K562 (cell line): Measurements from ENCODE around the gene PHTF1. TPM values are rescaled to one million over a fixed set of nuclear protein-coding genes. Genes with fewer than 3 reads are reported as not detected.

ENCODE experiments used
- ATF3 ChIP-seq, 2 experiments: fragments of 450-650 bp in 1 of 2; sonication (generic) in 1 of 2; formaldehyde crosslinking in 1 of 2; IDR thresholded peaks in 1 of 2; conservative IDR thresholded peaks in 1 of 2; 2 replicates each; pipeline versions ENCODE4 v1.6.1 to v1.8.1; 2016 to 2023; ENCODE audit warnings: mild to moderate bottlenecking in 2 of 2, moderate library complexity in 2 of 2, inconsistent platforms in 1 of 2, missing genetic modification reagents in 1 of 2
- ATF7 ChIP-seq: fragments of 450-650 bp; IDR thresholded peaks from 2 replicates; pipeline ENCODE4 v1.7.1; 2014; ENCODE audit warnings: mild to moderate bottlenecking, moderate library complexity
- BRCA1 ChIP-seq, 2 experiments: fragments of 450-650 bp in 1 of 2; sonication (generic) in 1 of 2; formaldehyde crosslinking in 1 of 2; IDR thresholded peaks; 2 replicates each; pipeline versions ENCODE4 v1.5.0 to v1.6.1; 2017 to 2020; ENCODE audit warnings: mild to moderate bottlenecking in 1 of 2, missing genetic modification reagents in 1 of 2
- CTBP1 ChIP-seq: fragments of 450-650 bp; IDR thresholded peaks from 2 replicates; pipeline ENCODE4 v1.6.1; 2016; ENCODE audit warnings: borderline replicate concordance
- ERF ChIP-seq: fragments of 450-650 bp; formaldehyde crosslinking; IDR thresholded peaks from 2 replicates; pipeline ENCODE4 v1.4.0; 2020; ENCODE audit warnings: mild to moderate bottlenecking, mixed read lengths
- ESRRA ChIP-seq: fragments of 450-650 bp; IDR thresholded peaks from 2 replicates; pipeline ENCODE4 v1.6.1; 2014; ENCODE audit warnings: low read depth, mild to moderate bottlenecking, moderate library complexity, borderline replicate concordance
- GATAD2A ChIP-seq: fragments of 450-650 bp; IDR thresholded peaks from 2 replicates; pipeline ENCODE4 v1.6.1; 2017
- HMBOX1 ChIP-seq: sonication (generic); IDR thresholded peaks from 2 replicates; pipeline ENCODE4 v1.6.1; 2016
- KDM1A ChIP-seq, 2 experiments: fragments of 450-650 bp; IDR thresholded peaks; 2 replicates each; pipeline ENCODE4 v1.6.1; 2016; ENCODE audit warnings: mild to moderate bottlenecking in 2 of 2
- L3MBTL2 ChIP-seq: fragments of 450-650 bp; IDR thresholded peaks from 2 replicates; pipeline ENCODE4 v1.6.1; 2016; ENCODE audit warnings: mild to moderate bottlenecking, moderate library complexity
- MCM7 ChIP-seq, 2 experiments: fragments of 450-650 bp; IDR thresholded peaks; 2 replicates each; pipeline ENCODE4 v1.6.1; 2016 to 2018
- MEIS2 ChIP-seq: fragments of 450-650 bp; IDR thresholded peaks from 2 replicates; pipeline ENCODE4 v1.6.1; 2014; ENCODE audit warnings: mild to moderate bottlenecking; ENCODE audit not compliant: partially characterized antibody
- PKNOX1 ChIP-seq: fragments of 450-650 bp; IDR thresholded peaks from 2 replicates; pipeline ENCODE4 v1.6.1; 2016
- RCOR1 ChIP-seq, 2 experiments: IDR thresholded peaks; 2 replicates each; pipeline ENCODE4 v1.6.1; 2012; ENCODE audit warnings: low read depth in 2 of 2, low read length in 2 of 2, borderline replicate concordance in 1 of 2, improper control_type of control experiment in 1 of 2
- RREB1 ChIP-seq: fragments of 250-450 bp; sonication (Bioruptor Pico); IDR thresholded peaks from 2 replicates; pipeline ENCODE4 v1.4.0; 2020
- SMAD1 ChIP-seq: fragments of 150-350 bp; IDR thresholded peaks from 2 replicates; pipeline ENCODE4 v1.6.1; 2014; ENCODE audit warnings: low read length, low read depth; ENCODE audit not compliant: partially characterized antibody
- SMAD4 ChIP-seq: fragments of 250-450 bp; sonication (Bioruptor Pico); conservative IDR thresholded peaks from 2 replicates; pipeline ENCODE4 v1.8.0; 2021; ENCODE audit warnings: inconsistent platforms, mild to moderate bottlenecking, moderate library complexity
- ZC3H11A ChIP-seq: IDR thresholded peaks from 2 replicates; pipeline ENCODE4 v1.6.1; 2012; ENCODE audit warnings: low read depth, low read length, improper control_type of control experiment
- ZNF121 ChIP-seq: sonication (generic); formaldehyde crosslinking; conservative IDR thresholded peaks from 2 replicates; pipeline ENCODE4 v1.8.0; 2022; ENCODE audit warnings: missing genetic modification reagents
- ZNF197 ChIP-seq: fragments of 200-800 bp; sonication (Bioruptor generic); IDR thresholded peaks from 2 replicates; pipeline ENCODE4 v1.6.1; 2016; ENCODE audit warnings: low read depth, missing genetic modification characterization, missing compliant biosample characterization
- ZNF239 ChIP-seq: fragments of 250-450 bp; sonication (Bioruptor Pico); IDR thresholded peaks from 2 replicates; pipeline ENCODE4 v1.4.0; 2020; ENCODE audit warnings: mild to moderate bottlenecking
- ZNF583 ChIP-seq: fragments of 250-450 bp; sonication (Bioruptor Pico); IDR thresholded peaks from 2 replicates; pipeline ENCODE4 v1.4.0; 2020
- polyA plus RNA-seq, 8 experiments: library from polyadenylated mRNA; depleted of rRNA in 4 of 8; stranded (reverse) in 5 of 8; unstranded in 3 of 8; fragments of >200 nt; fragmentation: Nextera tagmentation in 2 of 8; fragmentation: Illumina TruSeq in 1 of 8; extraction: Ambion mirVana in 2 of 8; extraction: Trizol in 1 of 8; gene quantifications; 2 replicates each; pipeline versions ENCODE4 v1.2.1 to v1.2.3, GENCODE V29; 2011 to 2014; ENCODE audit warnings: inconsistent platforms in 1 of 8, missing spikeins in 1 of 8
- total RNA-seq, 7 experiments: library from RNA; depleted of rRNA in 6 of 7; stranded (reverse); fragments of >200 nt in 6 of 7; fragmentation: Illumina TruSeq in 2 of 7; extraction: Trizol in 2 of 7; gene quantifications; 2 replicates each; pipeline versions ENCODE4 v1.2.1 to v1.2.3, GENCODE V29; 2011 to 2021; ENCODE audit warnings: low replicate concordance in 1 of 7

PHTF1 gene
- total and polyA plus RNA-seq, 9 of the 15 experiments (the other 6 are each of a cell fraction or from before 2014, with no cell fraction given): 8.4 to 36.2 (median 23.0) TPM

- peak; percentile 68 for TF ChIP-seq PKNOX1
- no peak for TF ChIP-seq ZNF121 (CRISPR knock-in tag)
- TF ChIP-seq L3MBTL2: no peak
- no peak for TF ChIP-seq ZC3H11A
- peak in 1 of 2 experiments; percentile 39; a peak in 1 of 4 replicates for TF ChIP-seq RCOR1 (IDR thresholded peaks at IDR 0.05; ENCODE audit: borderline replicate concordance in 1 of 2, low read depth in 2 of 2, low read length in 2 of 2)
- TF ChIP-seq CTBP1: peak; percentile 69
- no peak for TF ChIP-seq ZNF197 (CRISPR knock-in tag)
- no peak for TF ChIP-seq GATAD2A
- TF ChIP-seq RREB1 (CRISPR knock-in tag): no peak
- TF ChIP-seq ESRRA: peak; percentile 38; the same call in 1 of the 2 replicates
- no peak for TF ChIP-seq ERF (CRISPR knock-in tag)
- TF ChIP-seq MEIS2: peak; percentile 94
- no peak for TF ChIP-seq MCM7 (IDR thresholded peaks at IDR 0.05)
- no peak for TF ChIP-seq ZNF583
- peak; percentile 50; the same call in 1 of the 2 replicates for TF ChIP-seq ZNF239 (CRISPR knock-in tag)
- peak; percentile 48; the same call in 1 of the 2 replicates for TF ChIP-seq ATF3 (IDR thresholded peaks at IDR 0.05)
- TF ChIP-seq ATF3 (CRISPR knock-in tag; conservative IDR thresholded peaks at IDR 0.05): no peak
- TF ChIP-seq SMAD4 (CRISPR knock-in tag): no peak
- no peak for TF ChIP-seq SMAD1
- TF ChIP-seq HMBOX1: peak; percentile 95
- peak in 1 of 2 experiments; percentile 14; a peak in 1 of 4 replicates for TF ChIP-seq KDM1A (IDR thresholded peaks at IDR 0.05)
- 0 out of 2 replicates have a peak, but pooled peaks have one; percentile 32 for TF ChIP-seq ATF7
- TF ChIP-seq BRCA1 (IDR thresholded peaks at IDR 0.05): no peak
- no peak for TF ChIP-seq BRCA1 (CRISPR knock-in tag; IDR thresholded peaks at IDR 0.05)
- TF ChIP-seq, all 486 proteins: peak for 19
Observed at GRCh38 chr1:113675302-113675701, 84.0 kb downstream of the PHTF1 start (continued).
